Cortex of kidney (tissue), 1 donor: ENCODE data around the gene WDR90.

ENCODE experiments used
- DNase-seq: peaks from one replicate; lab custom pipeline; 2025; lab: John Stamatoyannopoulos, UW

Gene WDR90

GRCh38 chr16:638836-639235, 10.3 kb upstream of the WDR90 start:
- DNase-seq = no peak

GRCh38 chr16:640614-641013, 8.6 kb upstream of the WDR90 start:
- no peak for DNase-seq

DNA sequence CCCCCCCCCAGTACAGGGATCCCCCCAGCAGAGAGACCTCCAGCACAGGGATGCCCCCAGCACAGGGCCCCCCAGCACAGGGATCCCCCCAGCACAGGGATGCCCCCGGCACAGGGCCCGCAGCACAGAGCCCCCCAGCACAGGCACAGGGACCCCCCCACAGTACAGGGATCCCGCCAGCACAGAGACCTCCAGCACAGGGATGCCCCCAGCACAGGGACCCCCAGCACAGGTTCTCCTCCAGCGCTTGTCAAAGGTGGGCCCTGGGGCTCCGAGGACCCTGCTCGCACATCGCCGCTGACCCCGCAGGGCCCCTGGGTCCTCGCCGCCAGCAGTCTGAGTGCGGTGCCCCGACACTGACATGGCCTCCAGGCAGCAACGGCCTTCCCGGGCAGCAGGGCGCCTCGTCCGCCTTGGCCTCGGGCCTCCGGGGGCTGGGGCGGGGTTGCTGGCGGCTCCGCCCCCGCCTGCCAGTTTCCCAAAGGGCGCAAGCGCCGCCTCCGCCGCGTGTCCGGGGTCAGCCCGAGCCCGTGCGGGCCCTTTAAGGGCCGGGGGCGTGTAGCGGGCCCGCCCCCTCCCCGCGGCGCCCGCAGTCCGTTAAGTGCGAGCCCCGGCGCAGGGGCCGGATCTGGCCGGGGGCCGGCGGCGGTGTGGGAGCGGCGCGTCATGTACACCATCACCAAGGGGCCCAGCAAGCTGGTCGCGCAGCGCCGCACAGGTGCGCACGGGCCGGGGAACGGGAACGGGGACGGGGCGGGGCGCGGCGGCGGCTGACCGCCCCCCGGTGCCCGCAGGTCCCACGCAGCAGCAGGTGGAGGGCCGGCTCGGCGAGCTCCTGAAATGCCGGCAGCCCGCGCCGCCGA, 7.6 kb upstream of the WDR90 start, which contains the start of gene MCRIP2:
MCRIP2 (plus strand) TSS at position 503 of the 863 bp plus-strand sequence; CDS start at position 667, 164 bp downstream.
- DNase-seq = no peak

- DNase-seq = no peak
Measured at GRCh38 chr16:642189-643049, 6.7 kb upstream of the WDR90 start.

DNA sequence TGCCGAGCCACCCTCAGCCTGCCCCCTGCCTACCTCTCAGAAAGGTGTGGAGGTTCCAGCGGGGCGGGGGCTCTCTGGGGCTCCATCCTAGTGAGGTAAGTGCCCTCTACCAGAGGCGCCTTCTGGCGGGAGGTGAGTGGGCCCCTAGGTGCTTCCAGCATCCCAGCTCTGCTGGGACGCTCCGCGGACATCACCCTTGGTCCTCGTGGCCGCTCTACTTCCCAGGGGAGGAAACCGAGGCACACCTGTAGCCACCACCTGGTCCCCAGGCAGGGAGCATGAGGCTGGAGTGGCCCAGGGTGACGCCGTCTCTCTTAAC, 6.2 kb upstream of the WDR90 start:
- DNase-seq = no peak

- no peak for DNase-seq
Measured at GRCh38 chr16:644556-644955, 4.6 kb upstream of the WDR90 start.

DNA sequence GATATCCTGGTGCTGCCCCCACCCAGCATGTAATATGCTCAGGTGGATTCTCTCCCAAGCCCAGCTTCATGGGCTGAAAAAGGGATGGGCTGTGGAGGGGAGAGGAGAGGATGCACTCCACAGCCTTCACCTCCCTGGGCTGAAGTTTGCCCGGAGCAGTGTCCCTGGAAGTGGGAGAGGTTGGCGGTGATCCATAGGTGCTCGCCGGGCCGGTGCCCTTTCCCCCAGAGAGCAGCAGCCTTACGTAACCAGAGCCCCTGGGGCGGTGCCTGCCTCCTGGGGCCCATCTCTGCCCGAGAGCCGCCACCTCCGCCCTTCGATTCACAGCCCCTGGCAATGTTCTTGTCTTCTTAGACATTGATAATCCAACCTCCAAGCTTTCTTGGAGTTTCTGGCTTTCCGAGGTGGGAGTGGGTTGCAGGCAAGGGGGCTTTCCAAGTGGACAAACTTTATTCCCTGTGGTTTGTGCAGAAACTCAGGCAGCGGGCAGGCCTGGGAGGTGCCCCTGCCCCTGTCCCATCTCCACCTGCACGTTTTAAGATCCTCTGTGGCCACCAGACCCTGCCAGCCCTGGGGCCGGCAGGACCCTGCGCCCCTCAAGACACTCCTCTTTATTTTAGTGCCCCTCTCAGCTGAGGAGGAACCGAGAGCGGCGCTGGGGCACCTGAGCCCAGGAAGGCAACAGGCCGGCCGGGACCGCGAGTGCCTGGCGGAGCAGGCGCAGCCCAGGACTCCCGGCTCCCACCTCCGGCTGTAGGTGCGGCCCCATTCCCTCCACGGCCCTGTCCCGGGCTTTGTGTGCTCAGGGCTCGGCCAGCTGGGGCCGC, 3.1 kb upstream of the WDR90 start:
- DNase-seq = no peak

DNA sequence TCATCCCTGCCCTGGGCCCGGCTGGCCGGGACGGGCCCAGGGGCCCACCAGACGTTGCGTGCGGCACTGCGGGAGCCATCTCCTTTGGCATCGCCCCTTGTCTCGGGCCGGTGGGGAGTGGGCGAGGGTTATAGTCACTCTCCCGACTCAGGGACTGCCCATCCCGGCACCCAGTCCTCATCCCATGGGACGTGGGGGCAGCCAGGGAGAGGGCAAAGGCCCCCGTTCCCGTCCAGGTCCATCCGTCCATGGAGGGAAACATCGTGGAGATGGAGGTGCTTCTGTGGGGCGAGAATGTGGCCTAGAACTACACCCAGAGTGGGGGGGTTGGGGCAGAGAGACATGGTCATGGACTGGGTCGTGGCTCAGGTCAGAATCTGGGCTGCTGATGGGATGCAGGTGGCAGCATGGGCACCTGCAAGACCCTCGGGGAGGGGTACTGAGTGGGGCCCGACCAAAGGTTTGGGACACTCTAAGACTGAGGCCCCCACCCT, 2.4 kb upstream of the WDR90 start:
- no peak for DNase-seq

DNA sequence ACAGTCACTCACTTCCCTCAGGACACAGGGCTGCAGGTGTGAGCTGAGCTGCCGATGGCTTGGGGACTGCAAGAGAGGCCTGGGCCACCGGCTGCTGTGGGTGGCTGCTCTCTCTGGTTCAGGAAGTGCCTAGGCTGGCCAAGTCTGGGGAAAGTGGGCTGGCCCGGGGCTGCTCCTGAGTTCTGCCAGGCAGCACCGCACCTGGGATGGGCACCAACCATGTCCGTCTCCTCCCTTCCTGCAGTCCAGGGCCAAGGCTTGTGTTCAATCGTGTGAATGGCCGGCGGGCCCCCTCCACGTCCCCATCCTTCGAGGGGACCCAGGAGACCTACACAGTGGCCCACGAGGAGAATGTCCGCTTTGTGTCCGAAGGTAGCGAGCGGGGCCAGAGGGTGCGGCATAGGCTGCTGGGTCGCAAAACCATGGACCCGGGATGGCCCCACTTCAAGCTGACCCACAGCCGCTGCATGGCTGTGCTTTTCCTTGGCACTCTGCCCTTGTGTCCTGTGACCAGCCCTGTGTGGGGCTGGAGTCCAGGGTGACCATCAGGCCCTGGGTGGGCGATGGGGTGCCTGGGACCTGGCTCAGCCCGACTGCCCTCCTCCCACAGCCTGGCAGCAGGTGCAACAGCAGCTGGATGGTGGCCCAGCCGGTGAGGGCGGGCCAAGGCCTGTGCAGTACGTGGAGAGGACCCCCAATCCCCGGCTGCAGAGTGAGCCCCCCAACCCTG, 1.8 kb upstream of the WDR90 start:
- DNase-seq = no peak

DNA sequence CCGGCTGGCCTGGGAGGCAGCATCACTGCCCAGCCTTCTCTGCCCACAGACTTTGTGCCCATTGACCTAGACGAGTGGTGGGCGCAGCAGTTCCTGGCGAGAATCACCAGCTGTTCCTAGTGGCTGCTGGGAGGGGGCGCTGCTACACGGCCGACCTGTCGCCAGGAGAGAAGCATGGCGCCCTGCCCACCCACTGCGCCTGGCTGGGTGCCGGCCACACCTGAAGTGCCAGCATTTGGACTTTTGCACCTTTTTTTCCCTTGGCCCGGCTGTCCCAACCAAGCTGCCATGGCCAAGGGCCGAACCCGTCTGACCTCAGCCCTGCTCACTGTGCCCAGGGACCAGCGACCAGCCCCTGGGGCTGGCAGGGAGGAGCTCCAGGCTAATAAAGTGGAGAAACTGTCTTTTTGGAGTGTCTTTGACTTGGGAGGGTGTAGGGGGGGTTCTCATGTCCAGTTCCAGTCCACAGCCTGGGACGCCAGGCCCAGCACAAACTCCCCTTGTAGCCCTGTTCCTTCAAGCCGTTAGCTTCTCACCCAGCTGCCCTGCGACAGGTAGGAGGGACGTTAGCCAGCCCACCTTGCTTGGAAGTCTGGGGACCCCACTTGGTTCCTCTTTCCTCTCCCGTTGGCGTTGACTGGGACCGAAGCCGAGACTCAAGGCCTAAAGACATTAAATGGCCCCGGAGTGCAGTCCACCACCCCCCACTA, 939 bp upstream of the WDR90 start:
- no peak for DNase-seq

DNA sequence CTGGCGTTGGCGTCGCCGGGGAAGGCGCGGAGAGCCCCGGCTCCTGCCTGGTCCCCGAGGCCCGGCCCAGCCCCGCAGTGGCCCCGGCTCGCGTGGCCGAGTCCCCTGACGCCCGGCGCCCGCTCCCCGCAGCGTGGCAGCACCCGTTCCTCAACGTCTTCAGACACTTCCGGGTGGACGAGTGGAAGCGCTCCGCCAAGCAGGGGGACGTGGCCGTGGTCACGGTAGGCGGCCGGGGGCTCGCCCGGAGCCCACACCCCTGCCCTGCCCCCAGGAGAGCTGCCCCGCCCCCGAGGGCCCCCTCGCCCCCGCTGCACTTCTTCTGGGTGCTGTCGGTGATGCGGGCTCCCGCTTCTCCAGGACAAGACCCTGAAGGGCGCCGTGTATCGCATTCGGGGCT, 466 bp downstream of the WDR90 start:
- DNase-seq = no peak

DNA sequence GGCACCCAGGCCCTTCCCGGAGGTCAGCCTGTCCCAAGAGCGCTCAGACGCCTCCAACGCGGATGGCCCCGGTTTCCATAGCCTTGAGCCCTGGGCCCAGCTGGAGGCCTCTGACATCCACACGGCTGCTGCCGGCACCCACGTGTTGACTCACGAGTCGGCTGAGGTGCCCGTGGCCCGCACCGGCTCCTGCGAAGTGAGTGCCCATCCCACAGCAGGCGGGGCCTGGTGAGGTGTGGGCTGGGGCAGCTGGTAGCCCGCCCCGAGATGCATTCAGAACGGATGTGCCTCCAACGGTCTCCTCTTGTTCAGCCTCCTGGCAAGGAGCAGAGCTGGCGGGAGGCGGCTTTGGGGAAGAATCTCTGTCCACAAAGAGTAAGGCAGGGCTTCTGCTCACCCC, 2.7 kb downstream of the WDR90 start:
- no peak for DNase-seq

- no peak for DNase-seq
Measured at GRCh38 chr16:652454-653305, 3.5 kb downstream of the WDR90 start.

- no peak for DNase-seq
Measured at GRCh38 chr16:654034-654433, 4.9 kb downstream of the WDR90 start.

DNA sequence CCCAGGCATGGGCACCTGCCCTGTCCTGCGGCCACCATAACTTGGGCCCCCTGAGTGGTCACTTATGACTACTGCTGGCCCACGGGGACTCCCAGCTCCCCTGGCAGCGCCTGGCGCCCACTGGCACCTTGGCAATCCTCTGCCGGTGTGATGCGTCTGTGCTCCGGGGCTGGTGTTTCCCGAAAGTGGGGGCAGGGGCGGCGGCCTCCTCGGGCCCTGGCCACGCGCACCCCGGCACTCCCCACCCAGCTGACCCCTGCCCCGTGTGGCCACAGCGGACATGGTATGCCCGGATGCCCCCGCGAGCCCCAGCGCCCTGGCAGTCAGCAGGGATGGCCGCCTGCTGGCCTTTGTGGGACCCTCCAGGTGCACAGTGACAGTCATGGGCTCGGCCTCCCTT, 8.3 kb downstream of the WDR90 start:
- DNase-seq = no peak

DNA sequence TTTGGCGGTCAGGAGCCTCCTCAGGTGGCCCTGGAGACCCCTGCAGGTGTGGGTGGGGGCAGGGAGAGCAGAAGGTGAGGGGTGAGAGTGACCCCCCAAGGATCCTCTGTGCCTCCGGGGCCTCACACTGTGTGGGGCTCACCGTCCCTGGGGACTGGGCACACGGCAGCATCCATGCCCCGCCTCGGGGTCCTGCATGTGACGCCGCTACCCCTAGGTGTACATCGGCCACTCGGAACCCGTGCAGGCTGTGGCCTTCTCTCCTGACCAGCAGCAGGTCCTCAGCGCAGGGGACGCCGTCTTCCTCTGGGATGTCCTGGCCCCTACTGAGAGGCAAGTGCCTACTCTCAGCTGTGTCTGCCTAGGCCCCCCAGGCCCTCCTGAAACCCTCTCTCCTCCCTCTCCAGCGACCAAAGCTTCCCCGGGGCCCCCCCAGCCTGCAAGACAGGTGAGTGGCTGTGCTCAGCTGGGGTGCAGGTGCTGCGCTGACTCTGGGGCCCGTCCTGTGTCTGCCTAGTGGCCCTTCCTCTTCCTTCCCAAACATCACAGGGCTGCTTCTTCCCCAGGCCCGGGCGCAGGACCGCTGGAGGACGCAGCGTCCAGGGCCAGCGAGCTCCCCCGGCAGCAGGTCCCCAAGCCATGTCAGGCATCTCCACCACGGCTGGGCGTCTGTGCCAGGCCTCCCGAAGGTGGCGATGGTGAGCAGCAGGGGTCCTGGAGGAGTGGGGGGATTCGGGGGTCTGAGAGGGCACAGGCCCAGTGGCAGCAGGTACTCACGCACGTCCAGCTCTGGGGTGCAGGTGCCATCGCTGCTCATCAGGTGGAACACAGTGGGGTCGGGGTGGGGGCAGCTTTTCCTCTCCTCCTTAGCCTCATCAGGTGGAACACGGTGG, 9.8 kb downstream of the WDR90 start:
- DNase-seq = no peak

DNA sequence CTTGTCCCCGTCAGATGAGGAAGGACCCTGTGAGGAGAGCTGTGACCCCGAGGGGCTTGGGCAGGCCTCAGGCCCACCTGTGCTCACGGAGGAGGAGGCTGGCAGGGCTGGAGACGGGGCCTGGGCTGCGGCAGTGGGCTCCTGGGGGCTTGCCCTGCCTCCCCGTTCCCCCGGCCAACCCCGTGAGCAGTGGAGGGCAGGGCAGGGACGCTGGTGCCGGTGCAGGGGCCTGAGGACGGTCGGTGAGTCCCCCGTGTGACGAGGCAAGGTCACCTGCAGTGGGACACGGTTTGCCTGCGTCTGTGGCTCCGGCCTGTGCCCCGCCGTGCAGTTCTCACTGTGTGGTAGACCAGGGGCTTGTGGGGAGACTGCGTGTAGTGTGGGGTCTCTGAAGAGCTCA, 10.5 kb downstream of the WDR90 start:
- no peak for DNase-seq

GRCh38 chr16:660132-660458, 10.9 kb downstream of the WDR90 start:
- DNase-seq = no peak
